K562 (cell line): ENCODE measurements around the gene ACSL3. TPM values are rescaled to one million over a fixed set of nuclear protein-coding genes. Genes with fewer than 3 reads are reported as not detected.

Experiments
- ATAC-seq: fragments of 200-7000 bp; cut with Tn5 transposase; 3 replicates; pipeline ENCODE4 v1.9.1; 2020; ENCODE audit warnings: moderate library complexity
- BruUV-seq: library from RNA; stranded (reverse); fragments of 400-500 nt; replicated peaks from 2 replicates; lab custom pipeline; 2021; lab: Mats Ljungman, UMichigan
- CTCF ChIA-PET: fragments of 300-600 bp; formaldehyde crosslinking; extraction: SDS; loops from one replicate; lab custom pipeline; 2021; ENCODE audit warnings: low intra/inter-chr PET ratio; lab: Yijun Ruan, JAX
- POLR2A ChIA-PET: fragments of 300-600, 350-650 bp; sonication (Branson Sonifier 250); formaldehyde crosslinking; extraction: SDS; loops from one replicate; lab custom pipeline; 2021; ENCODE audit warnings: antibody characterized with exemption, inconsistent platforms; lab: Yijun Ruan, JAX
- DNase-seq, 4 experiments: peaks; one replicate each; pipeline versions ENCODE4 v3.0.0 to v3.0.0-alpha.2; 2011 to 2018; ENCODE audit warnings: low spot score in 3 of 4, mixed read lengths in 3 of 4; ENCODE audit errors: extremely low read depth in 1 of 4
- FAIRE-seq: peaks from 2 replicates; lab custom pipeline; 2011; peaks lifted over from hg19 to GRCh38; lab: Jason Lieb, UNC
- H2AFZ ChIP-seq: 2 replicates; pipeline ENCODE4 v1.6.0; 2011; ENCODE audit warnings: low read depth, low read length, control low read depth, inconsistent platforms
- H3K27ac ChIP-seq: fragments of 200-600 bp; 3 replicates; pipeline ENCODE4 v1.8.0; 2011; ENCODE audit warnings: low read depth, mild to moderate bottlenecking, control low read depth, inconsistent platforms, low read length, moderate library complexity, mixed read lengths; ENCODE audit errors: extremely low read depth
- H3K27me3 ChIP-seq, 2 experiments: fragments of 300-600 bp in 1 of 2; 2 replicates in 1 of 2; 3 replicates in 1 of 2; pipeline versions ENCODE4 v1.6.0 to v1.8.0; 2011; ENCODE audit warnings: inconsistent platforms in 2 of 2, low read length in 2 of 2, mild to moderate bottlenecking in 1 of 2, mixed read lengths in 1 of 2, moderate library complexity in 1 of 2; ENCODE audit not compliant: control insufficient read depth in 2 of 2, insufficient read depth in 2 of 2
- H3K36me3 ChIP-seq: fragments of 300-600 bp; 3 replicates; pipeline ENCODE4 v1.8.0; 2011; ENCODE audit warnings: mild to moderate bottlenecking, low read length, inconsistent platforms; ENCODE audit not compliant: control insufficient read depth, insufficient read depth
- H3K4me1 ChIP-seq, 2 experiments: fragments of 200-600 bp in 1 of 2; replicated peaks in 1 of 2; 2 replicates in 1 of 2; 3 replicates in 1 of 2; pipeline versions ENCODE4 v1.5.1 to v1.8.0; 2011; ENCODE audit warnings: inconsistent platforms in 2 of 2, low read length in 2 of 2, mild to moderate bottlenecking in 1 of 2, mixed read lengths in 1 of 2, moderate library complexity in 1 of 2; ENCODE audit not compliant: control insufficient read depth in 2 of 2, insufficient read depth in 2 of 2
- H3K4me2 ChIP-seq: 2 replicates; pipeline ENCODE4 v1.6.1; 2011; ENCODE audit warnings: low read length, control low read depth, inconsistent platforms, mixed read lengths; ENCODE audit not compliant: insufficient read depth
- H3K4me3 ChIP-seq: fragments of 200-600 bp; sonication (generic), shearing (Covaris generic); 2 replicates; pipeline ENCODE4 v1.5.1; 2016; ENCODE audit warnings: control low read depth, inconsistent platforms
- H3K79me2 ChIP-seq: fragments of 200-600 bp; 3 replicates; pipeline ENCODE4 v1.8.0; 2011; ENCODE audit warnings: low read length, inconsistent platforms; ENCODE audit not compliant: control insufficient read depth, insufficient read depth
- H3K9ac ChIP-seq, 2 experiments: 2 replicates each; pipeline versions ENCODE4 v1.6.0 to v1.6.1; 2011; ENCODE audit warnings: low read depth in 2 of 2, low read length in 2 of 2, control low read depth in 1 of 2, inconsistent platforms in 1 of 2, mild to moderate bottlenecking in 1 of 2, mixed read lengths in 1 of 2; ENCODE audit not compliant: insufficient read depth in 1 of 2
- H3K9me1 ChIP-seq: one replicate; pipeline ENCODE4 v1.6.0; 2011; ENCODE audit warnings: inconsistent platforms, mild to moderate bottlenecking, low read length, moderate library complexity; ENCODE audit not compliant: control insufficient read depth, insufficient read depth
- H3K9me3 ChIP-seq: replicated peaks from 2 replicates; pipeline ENCODE4 v1.5.1; 2011; ENCODE audit warnings: low read depth, low read length, inconsistent platforms; ENCODE audit not compliant: control insufficient read depth, insufficient read depth
- H4K20me1 ChIP-seq: replicated peaks from 2 replicates; pipeline ENCODE4 v1.6.1; 2011; ENCODE audit warnings: low read length, inconsistent platforms, mixed read lengths; ENCODE audit not compliant: control insufficient read depth, insufficient read depth
- ARID2 ChIP-seq: fragments of 450-650 bp; IDR thresholded peaks from 2 replicates; pipeline ENCODE4 v1.6.1; 2017; ENCODE audit warnings: antibody characterized with exemption, mild to moderate bottlenecking
- E2F3 ChIP-seq: fragments of 250-450 bp; sonication (Bioruptor Pico); IDR thresholded peaks from 2 replicates; pipeline ENCODE4 v1.4.0; 2020; ENCODE audit warnings: mild to moderate bottlenecking
- ETV6 ChIP-seq, 3 experiments: fragments of 150-350 bp in 1 of 3; sonication (generic) in 1 of 3; formaldehyde crosslinking in 1 of 3; IDR thresholded peaks; 2 replicates each; pipeline versions ENCODE4 v1.6.1 to v1.8.0; 2014 to 2022; ENCODE audit warnings: borderline replicate concordance in 2 of 3, low read depth in 2 of 3, antibody characterized with exemption in 1 of 3, low read length in 1 of 3, mild to moderate bottlenecking in 1 of 3, missing genetic modification reagents in 1 of 3
- MEF2D ChIP-seq: conservative IDR thresholded peaks from 2 replicates; pipeline ENCODE4 v1.6.1; 2016; ENCODE audit warnings: low read depth, missing genetic modification characterization, missing compliant biosample characterization
- NFE2 ChIP-seq: IDR thresholded peaks from 2 replicates; pipeline ENCODE4 v1.6.1; 2014; ENCODE audit warnings: antibody characterized with exemption, low read depth
- NKRF ChIP-seq: fragments of 450-650 bp; IDR thresholded peaks from 2 replicates; pipeline ENCODE4 v1.6.1; 2016; ENCODE audit warnings: borderline replicate concordance
- VEZF1 ChIP-seq: fragments of 200-800 bp; sonication (Bioruptor generic); IDR thresholded peaks from 2 replicates; pipeline ENCODE4 v1.6.1; 2017; ENCODE audit warnings: missing genetic modification characterization, missing compliant biosample characterization
- WGBS: fragments of 100-300 bp; shearing (Covaris generic); methylation state at CpG from one replicate; pipeline ENCODE4 v1.1.6; 2016; ENCODE audit warnings: low coverage, mixed read lengths; ENCODE audit not compliant: insufficient coverage; ENCODE audit errors: missing lambda C conversion rate; 5-methylcytosine and 5-hydroxymethylcytosine counted together
- in situ Hi-C: fragments of 300-500 bp; cut with MboI; formaldehyde crosslinking; loops from 4 replicates; pipeline ENCODE4 v1.15.0; 2018; ENCODE audit warnings: inconsistent platforms, mixed read lengths
- intact Hi-C: fragments of 100-400 bp; cut with micrococcal nuclease; formaldehyde crosslinking; loops from 2 replicates; pipeline ENCODE4 v1.14.2; 2022
- polyA plus RNA-seq, 8 experiments: library from polyadenylated mRNA; depleted of rRNA in 4 of 8; stranded (reverse) in 5 of 8; unstranded in 3 of 8; fragments of >200 nt; fragmentation: Nextera tagmentation in 2 of 8; fragmentation: Illumina TruSeq in 1 of 8; extraction: Ambion mirVana in 2 of 8; extraction: Trizol in 1 of 8; gene quantifications; 2 replicates each; pipeline versions ENCODE4 v1.2.1 to v1.2.3, GENCODE V29; 2011 to 2014; ENCODE audit warnings: inconsistent platforms in 1 of 8, missing spikeins in 1 of 8
- total RNA-seq, 7 experiments: library from RNA; depleted of rRNA in 6 of 7; stranded (reverse); fragments of >200 nt in 6 of 7; fragmentation: Illumina TruSeq in 2 of 7; extraction: Trizol in 2 of 7; gene quantifications; 2 replicates each; pipeline versions ENCODE4 v1.2.1 to v1.2.3, GENCODE V29; 2011 to 2021; ENCODE audit warnings: low replicate concordance in 1 of 7
- TF ChIP-seq, protein P1 (sequence below): fragments of 450-650 bp; IDR thresholded peaks from 2 replicates; pipeline ENCODE4 v1.7.0; 2016; ENCODE audit warnings: borderline replicate concordance
- TF ChIP-seq, protein P2 (sequence below): IDR thresholded peaks from 2 replicates; pipeline ENCODE4 v1.6.1; 2014; ENCODE audit warnings: antibody characterized with exemption
- TF ChIP-seq, protein P3 (sequence below), 3 experiments: fragments of 200-800 bp in 1 of 3; sonication (Bioruptor generic) in 1 of 3; sonication (generic) in 1 of 3; formaldehyde crosslinking in 1 of 3; IDR thresholded peaks; 2 replicates each; pipeline versions ENCODE4 v1.6.1 to v1.8.0; 2016 to 2022; ENCODE audit warnings: mild to moderate bottlenecking in 2 of 3, missing compliant biosample characterization in 2 of 3, missing genetic modification characterization in 2 of 3, missing genetic modification reagents in 1 of 3

ACSL3 gene
- total and polyA plus RNA-seq, 9 of the 15 experiments (the other 6 are each of a cell fraction or from before 2014, with no cell fraction given), result 21.3 to 123 (median 85.2) TPM

- TF ChIP-seq, protein P1, sequence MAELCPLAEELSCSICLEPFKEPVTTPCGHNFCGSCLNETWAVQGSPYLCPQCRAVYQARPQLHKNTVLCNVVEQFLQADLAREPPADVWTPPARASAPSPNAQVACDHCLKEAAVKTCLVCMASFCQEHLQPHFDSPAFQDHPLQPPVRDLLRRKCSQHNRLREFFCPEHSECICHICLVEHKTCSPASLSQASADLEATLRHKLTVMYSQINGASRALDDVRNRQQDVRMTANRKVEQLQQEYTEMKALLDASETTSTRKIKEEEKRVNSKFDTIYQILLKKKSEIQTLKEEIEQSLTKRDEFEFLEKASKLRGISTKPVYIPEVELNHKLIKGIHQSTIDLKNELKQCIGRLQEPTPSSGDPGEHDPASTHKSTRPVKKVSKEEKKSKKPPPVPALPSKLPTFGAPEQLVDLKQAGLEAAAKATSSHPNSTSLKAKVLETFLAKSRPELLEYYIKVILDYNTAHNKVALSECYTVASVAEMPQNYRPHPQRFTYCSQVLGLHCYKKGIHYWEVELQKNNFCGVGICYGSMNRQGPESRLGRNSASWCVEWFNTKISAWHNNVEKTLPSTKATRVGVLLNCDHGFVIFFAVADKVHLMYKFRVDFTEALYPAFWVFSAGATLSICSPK, result no peak
- TF ChIP-seq NFE2, result no peak
Observed at GRCh38 chr2:222865301-222865700, 4.5 kb downstream of the ACSL3 start (continued).

GRCh38 chr2:222866358-222866960, 5.6 kb downstream of the ACSL3 start:
- Histone ChIP-seq H3K27me3 (no peaks in the 10 kb centered on the region), H3K4me2 (no peak overlapping the region), H3K9me3 (no peaks in the 10 kb centered on the region), H3K9me1 (no peaks in the 10 kb centered on the region), H3K4me3 (no peak overlapping the region), H2AFZ (no peak overlapping the region), H3K9ac (no peak overlapping the region), H3K36me3 (no peaks in the 10 kb centered on the region; the same call in 2 of the 3 replicates), H3K27ac (no peak overlapping the region), H4K20me1 (peaks cover 85% of the 10 kb centered on the region), H3K79me2 (peaks cover 100% of the 10 kb centered on the region), H3K4me1 (peaks cover 5 to 37% of the 10 kb centered on the region in 2 experiments; a peak in 4 of 5 replicates)
- in situ Hi-C loops, result no loop called here
- ChIA-PET CTCF (no interaction called here), POLR2A (interaction anchor here (2.8 kb wide), 1 partner anchor 10 kb away, joined by 9 read pairs; no protein-coding TSS in a partner anchor)
- BruUV-seq, result no TSS peak
- FAIRE-seq (no peak), DNase-seq (no peak), ATAC-seq (no peak)
- 83% methylated on average over 8 of the region's 13 CpGs for WGBS
- intact Hi-C loops, result no loop called here
- TF ChIP-seq MEF2D (tag), result no peak
- TF ChIP-seq VEZF1 (CRISPR knock-in tag), result 0 out of 2 replicates have a peak, but pooled peaks have one; percentile 20
- TF ChIP-seq, protein P2, sequence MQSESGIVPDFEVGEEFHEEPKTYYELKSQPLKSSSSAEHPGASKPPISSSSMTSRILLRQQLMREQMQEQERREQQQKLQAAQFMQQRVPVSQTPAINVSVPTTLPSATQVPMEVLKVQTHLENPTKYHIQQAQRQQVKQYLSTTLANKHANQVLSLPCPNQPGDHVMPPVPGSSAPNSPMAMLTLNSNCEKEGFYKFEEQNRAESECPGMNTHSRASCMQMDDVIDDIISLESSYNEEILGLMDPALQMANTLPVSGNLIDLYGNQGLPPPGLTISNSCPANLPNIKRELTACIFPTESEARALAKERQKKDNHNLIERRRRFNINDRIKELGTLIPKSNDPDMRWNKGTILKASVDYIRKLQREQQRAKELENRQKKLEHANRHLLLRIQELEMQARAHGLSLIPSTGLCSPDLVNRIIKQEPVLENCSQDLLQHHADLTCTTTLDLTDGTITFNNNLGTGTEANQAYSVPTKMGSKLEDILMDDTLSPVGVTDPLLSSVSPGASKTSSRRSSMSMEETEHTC, result no peak
- no peak for TF ChIP-seq ARID2
- no peak for TF ChIP-seq NKRF
- TF ChIP-seq ETV6 (IDR thresholded peaks at IDR 0.05; ENCODE audit: borderline replicate concordance in 1 of 2, low read depth in 2 of 2, low read length in 1 of 2), result no peak
- no peak for TF ChIP-seq ETV6 (CRISPR knock-in tag; IDR thresholded peaks at IDR 0.05; ENCODE audit: borderline replicate concordance)
- TF ChIP-seq, protein P3, sequence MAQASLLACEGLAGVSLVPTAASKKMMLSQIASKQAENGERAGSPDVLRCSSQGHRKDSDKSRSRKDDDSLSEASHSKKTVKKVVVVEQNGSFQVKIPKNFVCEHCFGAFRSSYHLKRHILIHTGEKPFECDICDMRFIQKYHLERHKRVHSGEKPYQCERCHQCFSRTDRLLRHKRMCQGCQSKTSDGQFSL (CRISPR knock-in tag; IDR thresholded peaks at IDR 0.05), result 0 out of 2 replicates have a peak, but pooled peaks have one; percentile 43
- TF ChIP-seq, protein P3 (tag; IDR thresholded peaks at IDR 0.05), result peak in 1 of 2 experiments; percentile 76; a peak in 2 of 4 replicates
- TF ChIP-seq E2F3 (CRISPR knock-in tag), result no peak
